Measurements from ENCODE around the gene SKOR1. TPM values are rescaled to one million over a fixed set of nuclear protein-coding genes. Genes with fewer than 3 reads are reported as not detected.

Gene SKOR1
- total and polyA plus RNA-seq, 12 donors, result 0.07 to 0.40 (median 0.15) TPM

GRCh38 chr15:67832031-67832551 is 6.8 kb downstream of the SKOR1 start:
- Histone ChIP-seq H3K4me1 (peaks cover 23 to 74% (median 66%) of the 10 kb centered on the region in 9 donors), H3K36me3 (no peaks in the 10 kb centered on the region), H3K27ac (no peak overlapping the region), H3K9me3 (no peaks in the 10 kb centered on the region), H3K4me3 (no peak overlapping the region), H3K27me3 (peaks cover 64 to 93% (median 91%) of the 10 kb centered on the region in 7 donors)
- WGBS, 2 donors, result 17 to 24% methylated on average over 9 of the region's 9 CpGs
- TF ChIP-seq CTCF (IDR thresholded peaks at IDR 0.05), result peak in 4 of 9 donors; percentile 5 to 33 (median 18)
- no peak for DNase-seq
- intact Hi-C loops (cut with DNase I), result loop anchor here in 6 of 10 donors (5.0 to 10.0 kb wide), 5 partner anchors 57 to 887 kb away; partner anchors contain the start of gene C15orf61 (in 2 of the 6)
- ATAC-seq, result no peak

- no peak for DNase-seq
- H3K4me3 ChIP-seq, result peak overlapping the region in 9 of 10 donors; percentile 25 to 52 (median 45)
These were observed 7.8 kb downstream of the SKOR1 start for GRCh38 chr15:67832897-67833709.

GRCh38 chr15:67833710-67834511 is 8.6 kb downstream of the SKOR1 start:
- intact Hi-C loops (cut with DNase I), result loop anchor here in 6 of 10 donors (2.0 to 10.0 kb wide), 6 partner anchors 59 to 889 kb away; partner anchors contain the start of gene C15orf61 (in 2 of the 6)
- Histone ChIP-seq H3K4me3 (peak overlapping the region in 9 of 10 donors; percentile 25 to 52 (median 45)), H3K9me3 (no peaks in the 10 kb centered on the region), H3K36me3 (no peaks in the 10 kb centered on the region), H3K27ac (no peak overlapping the region), H3K4me1 (peaks cover 21 to 62% (median 50%) of the 10 kb centered on the region in 9 donors), H3K27me3 (peaks cover 46 to 75% (median 73%) of the 10 kb centered on the region in 7 donors)
- DNase-seq, result no peak
- TF ChIP-seq CTCF (IDR thresholded peaks at IDR 0.05), result peak; percentile 8 to 60 (median 52)
- ATAC-seq, result peak in 7 of 8 donors; percentile 13 to 50 (median 32)
- 1 to 2% methylated on average over 44 of the region's 44 CpGs for WGBS, 2 donors

More at GRCh38 chr15:67832897-67833709, 7.8 kb downstream of the SKOR1 start:
- no peak for ATAC-seq
- Histone ChIP-seq H3K36me3 (no peaks in the 10 kb centered on the region), H3K27me3 (peaks cover 54 to 83% (median 81%) of the 10 kb centered on the region in 7 donors), H3K27ac (no peak overlapping the region), H3K4me1 (peaks cover 21 to 64% (median 55%) of the 10 kb centered on the region in 9 donors), H3K9me3 (no peaks in the 10 kb centered on the region)
- WGBS, 2 donors, result 3 to 6% methylated on average over 32 of the region's 32 CpGs
- intact Hi-C loops (cut with DNase I), result loop anchor here in 6 of 10 donors (5.0 to 10.0 kb wide), 5 partner anchors 58 to 888 kb away; partner anchors contain the start of gene C15orf61 (in 2 of the 6)
- TF ChIP-seq CTCF (IDR thresholded peaks at IDR 0.05), result no peak

Measured in heart right ventricle (tissue), 16 donors.